NT2/D1 (cell line): ENCODE data around the gene ARL8B.

Experiments used
- DNase-seq: peaks from one replicate; pipeline ENCODE4 v3.0.0-alpha.2; 2011; ENCODE audit warnings: low read depth, low spot score
- H3K27me3 ChIP-seq: 2 replicates; pipeline ENCODE4 v1.6.0; 2011; ENCODE audit warnings: mild to moderate bottlenecking; ENCODE audit not compliant: insufficient read length, insufficient read depth
- H3K36me3 ChIP-seq: 2 replicates; pipeline ENCODE4 v1.6.1; 2011; ENCODE audit warnings: mild to moderate bottlenecking, low read length, mixed read lengths; ENCODE audit not compliant: insufficient read depth, insufficient read length
- H3K4me1 ChIP-seq: 2 replicates; pipeline ENCODE4 v1.5.1; 2011; ENCODE audit not compliant: insufficient read depth, insufficient read length
- H3K4me3 ChIP-seq: 2 replicates; pipeline ENCODE4 v1.5.1; 2011; ENCODE audit warnings: low read depth; ENCODE audit not compliant: insufficient read length
- H3K9ac ChIP-seq: 2 replicates; pipeline ENCODE4 v1.6.0; 2011; ENCODE audit warnings: low read depth; ENCODE audit not compliant: insufficient read length
- H3K9me3 ChIP-seq: 2 replicates; pipeline ENCODE4 v1.5.1; 2011; ENCODE audit warnings: mild to moderate bottlenecking, low read length; ENCODE audit not compliant: insufficient read depth
- SUZ12 ChIP-seq: IDR thresholded peaks from 2 replicates; pipeline ENCODE4 v1.6.1; 2011; ENCODE audit not compliant: insufficient read length, insufficient read depth; ENCODE audit errors: extremely low read depth
- YY1 ChIP-seq: IDR thresholded peaks from 2 replicates; pipeline ENCODE4 v1.6.1; 2011; ENCODE audit not compliant: insufficient read length, insufficient read depth
- ZNF274 ChIP-seq: IDR thresholded peaks from 2 replicates; pipeline ENCODE4 v1.6.1; 2011; ENCODE audit warnings: mild to moderate bottlenecking, low read depth, low read length

Gene ARL8B

DNA sequence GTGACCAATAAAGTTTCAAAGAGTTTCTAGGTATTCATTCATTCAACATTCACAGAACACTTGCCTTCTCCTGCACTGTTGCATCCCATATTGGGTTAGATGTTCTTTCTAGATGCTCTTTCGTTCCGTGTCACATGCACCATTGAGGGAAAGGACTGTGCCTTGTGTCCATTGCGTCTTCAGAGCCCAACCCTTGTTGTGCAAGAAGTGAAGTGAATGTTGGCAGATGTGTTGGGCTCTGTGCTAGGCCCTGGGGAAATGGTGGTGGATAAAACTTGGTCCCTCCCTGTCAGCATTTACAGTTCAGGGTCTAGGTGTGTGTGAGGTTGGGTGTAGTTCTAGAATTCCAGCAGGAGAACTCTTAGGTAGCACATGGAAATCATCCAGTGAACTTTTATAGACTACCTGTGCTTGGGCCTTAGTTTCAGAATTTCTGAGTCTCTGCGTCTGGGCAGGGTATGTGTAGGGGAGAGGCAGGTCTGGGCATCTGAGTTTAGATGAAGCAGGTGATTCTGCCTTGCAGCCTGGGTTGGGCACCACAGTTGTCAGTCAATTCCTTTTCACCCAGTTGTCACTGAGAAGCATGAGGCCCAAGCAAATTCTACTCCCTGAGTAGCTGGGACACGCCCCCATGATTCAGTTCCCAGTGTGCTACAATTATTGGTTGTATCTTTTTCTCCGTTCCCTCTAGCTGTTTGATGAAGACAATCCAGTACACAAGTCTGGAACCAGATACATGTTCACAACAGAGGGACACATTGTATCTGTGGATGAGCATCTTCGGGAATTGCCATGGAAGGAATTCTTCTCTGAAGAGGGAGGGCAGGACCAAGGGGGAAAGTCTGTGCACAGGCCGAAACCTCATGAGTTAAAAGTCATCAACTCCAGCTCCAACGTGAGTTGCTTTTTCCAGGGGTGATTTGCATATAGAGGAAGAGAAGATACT, 90.8 kb downstream of the ARL8B start:
- Histone ChIP-seq H3K4me1 (peaks cover 4% of the 10 kb centered on the region), H3K36me3 (peaks cover 93% of the 10 kb centered on the region), H3K4me3 (no peak overlapping the region), H3K9ac (no peak overlapping the region), H3K9me3 (no peaks in the 10 kb centered on the region), H3K27me3 (no peaks in the 10 kb centered on the region)
- TF ChIP-seq SUZ12 = no peak
- TF ChIP-seq ZNF274 = no peak
- no peak for TF ChIP-seq YY1
- DNase-seq = no peak

GRCh38 chr3:5213574-5213966, 91.5 kb downstream of the ARL8B start:
- peaks cover 4% of the 10 kb centered on the region for H3K4me1 ChIP-seq
- peak; percentile 70 for DNase-seq
- H3K27me3 ChIP-seq = no peaks in the 10 kb centered on the region
- TF ChIP-seq YY1 = no peak
- TF ChIP-seq SUZ12 = no peak
- no peak for TF ChIP-seq ZNF274
- H3K36me3 ChIP-seq = peaks cover 89% of the 10 kb centered on the region
- H3K9ac ChIP-seq = no peak overlapping the region
- no peaks in the 10 kb centered on the region for H3K9me3 ChIP-seq
- no peak overlapping the region for H3K4me3 ChIP-seq

DNA sequence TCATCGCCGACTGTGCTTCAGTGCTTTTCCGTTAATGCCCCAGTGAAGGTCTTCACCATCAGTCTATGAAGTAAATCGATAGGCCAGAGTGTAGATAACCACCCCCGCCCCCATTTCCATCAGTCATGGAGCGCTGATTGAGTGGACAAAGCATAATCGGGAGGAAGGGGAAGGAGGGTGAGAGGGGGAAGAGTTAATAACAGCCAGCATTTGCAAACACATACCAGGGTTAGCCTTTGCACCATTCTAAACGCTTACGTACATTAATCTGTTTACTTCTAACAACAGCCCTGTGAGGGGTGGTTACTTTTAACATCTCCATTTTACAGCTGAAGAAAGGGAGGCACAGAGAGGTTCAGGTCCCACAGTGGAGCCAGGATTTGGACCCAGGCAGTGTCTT, 92.3 kb downstream of the ARL8B start:
- Histone ChIP-seq H3K36me3 (peaks cover 81% of the 10 kb centered on the region), H3K27me3 (no peaks in the 10 kb centered on the region), H3K9ac (no peak overlapping the region), H3K9me3 (no peaks in the 10 kb centered on the region), H3K4me1 (peaks cover 4% of the 10 kb centered on the region), H3K4me3 (no peak overlapping the region)
- TF ChIP-seq YY1 (no peak), SUZ12 (no peak), ZNF274 (no peak)
- no peak for DNase-seq

DNA sequence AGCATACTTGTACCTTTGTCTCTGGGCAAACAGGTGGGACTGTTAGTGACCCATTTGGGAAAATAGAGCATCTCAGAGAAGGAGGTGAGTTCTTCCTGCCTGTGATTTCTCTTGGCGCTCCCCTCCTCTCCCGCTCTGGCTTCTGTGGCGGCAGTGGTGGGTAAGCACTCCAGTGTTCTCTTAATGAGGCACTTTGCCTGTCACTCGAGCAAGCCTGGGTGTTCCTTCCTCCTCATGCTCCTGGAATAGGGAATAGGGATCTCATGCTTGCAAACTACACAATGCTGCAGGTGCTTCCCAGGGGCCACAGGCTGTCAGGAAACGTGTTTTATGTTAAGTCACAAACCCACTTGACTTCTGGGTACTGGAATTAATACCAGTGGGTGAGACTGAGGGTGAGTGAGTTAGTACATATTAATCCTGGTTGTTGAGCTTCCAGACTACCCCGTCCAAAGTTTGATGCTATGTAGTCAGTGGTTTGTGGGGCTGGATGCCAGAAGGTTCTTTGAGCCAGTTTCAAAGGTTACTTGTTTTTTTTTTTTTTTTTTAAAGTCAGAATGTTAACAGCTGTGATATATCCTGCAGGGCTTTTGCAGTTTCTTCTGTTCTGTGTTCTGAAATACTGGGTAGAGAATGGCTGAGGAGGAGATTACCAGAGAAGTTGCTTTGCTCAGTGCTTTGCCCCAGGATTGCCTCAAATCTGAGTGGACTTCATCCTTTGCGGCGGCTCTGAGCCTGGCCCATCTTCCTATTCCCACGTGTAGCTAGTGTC, 95.9 kb downstream of the ARL8B start:
- Histone ChIP-seq H3K27me3 (no peaks in the 10 kb centered on the region), H3K9ac (no peak overlapping the region), H3K4me1 (peaks cover 4% of the 10 kb centered on the region), H3K9me3 (no peaks in the 10 kb centered on the region), H3K4me3 (no peak overlapping the region), H3K36me3 (peaks cover 47% of the 10 kb centered on the region)
- DNase-seq = no peak
- TF ChIP-seq ZNF274 = no peak
- no peak for TF ChIP-seq YY1
- no peak for TF ChIP-seq SUZ12

DNA sequence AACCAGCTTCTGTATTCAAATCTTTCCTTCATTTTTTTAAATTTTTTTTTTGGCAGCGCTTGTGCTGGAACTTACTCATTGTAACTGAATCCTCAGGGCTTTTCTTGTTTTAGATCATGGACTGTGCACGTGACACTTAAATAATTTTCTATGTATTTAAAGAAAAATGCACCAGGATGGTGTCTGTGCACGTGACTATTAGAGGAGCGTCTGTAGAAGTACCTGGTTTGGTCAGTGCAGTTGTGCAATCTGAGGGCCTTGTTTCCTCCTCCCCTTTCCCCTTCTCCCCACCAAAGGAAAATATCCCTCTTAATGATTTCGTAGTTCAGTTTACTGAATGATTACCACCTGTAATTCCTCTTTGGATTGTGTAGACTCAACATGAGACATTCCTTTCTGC, 96.7 kb downstream of the ARL8B start:
- no peak for DNase-seq
- no peaks in the 10 kb centered on the region for H3K9me3 ChIP-seq
- peaks cover 42% of the 10 kb centered on the region for H3K36me3 ChIP-seq
- TF ChIP-seq YY1 (no peak), SUZ12 (no peak), ZNF274 (no peak)
- H3K4me1 ChIP-seq = peaks cover 4% of the 10 kb centered on the region
- no peaks in the 10 kb centered on the region for H3K27me3 ChIP-seq
- H3K4me3 ChIP-seq = no peak overlapping the region
- no peak overlapping the region for H3K9ac ChIP-seq

DNA sequence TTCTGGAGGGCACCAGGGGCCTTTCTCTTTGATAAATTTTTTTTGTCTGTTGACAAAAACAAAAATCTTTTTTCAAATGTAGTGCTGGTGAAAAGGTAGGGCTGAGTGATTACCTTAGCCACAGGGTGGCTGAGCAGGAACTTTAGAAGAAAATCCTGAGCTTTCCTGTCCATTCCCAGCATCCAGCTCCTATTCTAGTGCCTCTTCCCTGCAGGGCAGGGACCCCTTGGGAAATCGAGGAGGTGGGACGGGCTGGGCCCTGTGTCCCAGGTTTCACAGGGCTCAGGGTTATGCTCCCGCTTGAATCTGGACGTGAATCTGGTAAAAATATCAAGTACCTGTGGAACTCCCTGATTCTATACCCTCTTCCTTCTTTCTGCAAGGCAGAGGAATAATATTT, 97.1 kb downstream of the ARL8B start:
- H3K9ac ChIP-seq = no peak overlapping the region
- no peaks in the 10 kb centered on the region for H3K9me3 ChIP-seq
- no peak for TF ChIP-seq ZNF274
- no peak for TF ChIP-seq SUZ12
- TF ChIP-seq YY1 = no peak
- no peaks in the 10 kb centered on the region for H3K27me3 ChIP-seq
- peaks cover 1% of the 10 kb centered on the region for H3K4me1 ChIP-seq
- peaks cover 38% of the 10 kb centered on the region for H3K36me3 ChIP-seq
- no peak overlapping the region for H3K4me3 ChIP-seq
- no peak for DNase-seq

- H3K36me3 ChIP-seq = peaks cover 28% of the 10 kb centered on the region
- H3K9me3 ChIP-seq = no peaks in the 10 kb centered on the region
- TF ChIP-seq SUZ12 (no peak), YY1 (no peak)
- H3K9ac ChIP-seq = no peak overlapping the region
- H3K27me3 ChIP-seq = no peaks in the 10 kb centered on the region
- no peak overlapping the region for H3K4me3 ChIP-seq
- no peaks in the 10 kb centered on the region for H3K4me1 ChIP-seq
- DNase-seq = no peak
Observed at GRCh38 chr3:5220193-5220592, 98.1 kb downstream of the ARL8B start.
